22Rv1 (cell line): ENCODE measurements around the gene TLR10.
"Not testable (repeated sequence)": the region's sequence is repeated elsewhere in the genome, so short reads cannot be mapped to it uniquely, and the experiment has no call there.

ENCODE experiments used
- H3K27ac ChIP-seq: fragments of 450-650 bp; 2 replicates; pipeline ENCODE4 v1.5.1; 2017
- ZFX ChIP-seq: fragments of 450-650 bp; IDR thresholded peaks from 2 replicates; pipeline ENCODE4 v1.6.1; 2017; ENCODE audit warnings: antibody characterized with exemption, borderline replicate concordance
- TF ChIP-seq, protein P1 (sequence below): fragments of 450-650 bp; IDR thresholded peaks from 2 replicates; pipeline ENCODE4 v1.5.1; 2017; ENCODE audit warnings: mild to moderate bottlenecking

Gene TLR10

DNA sequence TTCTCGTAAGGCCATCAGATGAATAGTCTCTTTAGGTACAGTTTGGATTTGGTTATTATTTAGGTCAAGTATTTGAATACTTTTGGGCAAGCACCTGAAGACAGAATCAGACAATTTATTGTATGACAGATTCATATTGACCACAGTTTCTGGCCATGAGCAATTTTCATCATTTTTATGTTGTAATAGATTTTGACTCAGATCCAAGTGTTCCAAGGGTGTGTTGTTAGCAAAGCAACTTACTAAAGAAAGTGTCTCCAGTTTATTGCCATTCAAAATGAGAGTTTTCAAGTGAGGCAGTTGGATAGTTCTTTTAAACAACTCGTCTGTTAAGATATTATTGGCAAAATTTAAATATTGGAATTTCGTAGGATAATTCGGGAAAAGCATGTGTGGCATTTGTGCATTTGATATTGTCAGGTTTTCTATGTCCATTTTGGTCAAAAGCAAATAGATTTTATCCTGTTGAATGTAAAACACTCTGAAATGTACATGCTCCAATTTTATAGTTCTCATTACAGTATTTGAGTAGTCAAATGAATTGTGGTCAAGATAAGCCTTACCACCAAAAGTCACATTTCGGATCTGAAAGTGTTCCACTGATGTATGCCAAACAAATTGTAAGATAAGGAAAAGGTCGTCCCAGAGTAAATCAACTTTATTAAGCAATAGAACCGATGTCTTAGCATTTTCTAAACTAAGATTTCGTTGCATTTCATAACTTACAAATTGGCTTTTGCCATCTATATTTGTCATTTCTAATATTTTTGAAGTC lies 8.4 kb downstream of the TLR10 start:
- no peak for TF ChIP-seq ZFX
- TF ChIP-seq, protein P1, sequence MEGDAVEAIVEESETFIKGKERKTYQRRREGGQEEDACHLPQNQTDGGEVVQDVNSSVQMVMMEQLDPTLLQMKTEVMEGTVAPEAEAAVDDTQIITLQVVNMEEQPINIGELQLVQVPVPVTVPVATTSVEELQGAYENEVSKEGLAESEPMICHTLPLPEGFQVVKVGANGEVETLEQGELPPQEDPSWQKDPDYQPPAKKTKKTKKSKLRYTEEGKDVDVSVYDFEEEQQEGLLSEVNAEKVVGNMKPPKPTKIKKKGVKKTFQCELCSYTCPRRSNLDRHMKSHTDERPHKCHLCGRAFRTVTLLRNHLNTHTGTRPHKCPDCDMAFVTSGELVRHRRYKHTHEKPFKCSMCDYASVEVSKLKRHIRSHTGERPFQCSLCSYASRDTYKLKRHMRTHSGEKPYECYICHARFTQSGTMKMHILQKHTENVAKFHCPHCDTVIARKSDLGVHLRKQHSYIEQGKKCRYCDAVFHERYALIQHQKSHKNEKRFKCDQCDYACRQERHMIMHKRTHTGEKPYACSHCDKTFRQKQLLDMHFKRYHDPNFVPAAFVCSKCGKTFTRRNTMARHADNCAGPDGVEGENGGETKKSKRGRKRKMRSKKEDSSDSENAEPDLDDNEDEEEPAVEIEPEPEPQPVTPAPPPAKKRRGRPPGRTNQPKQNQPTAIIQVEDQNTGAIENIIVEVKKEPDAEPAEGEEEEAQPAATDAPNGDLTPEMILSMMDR = no peak

GRCh38 chr4:38770281-38770680 lies 12.5 kb downstream of the TLR10 start:
- H3K27ac ChIP-seq = not testable (repeated sequence)

More for the DNA sequence above, 8.4 kb downstream of the TLR10 start:
- H3K27ac ChIP-seq = no peak overlapping the region

- no peak overlapping the region for H3K27ac ChIP-seq
- TF ChIP-seq, protein P1 = no peak
- TF ChIP-seq ZFX = no peak
Observed at GRCh38 chr4:38769857-38770256, 12.9 kb downstream of the TLR10 start.

DNA sequence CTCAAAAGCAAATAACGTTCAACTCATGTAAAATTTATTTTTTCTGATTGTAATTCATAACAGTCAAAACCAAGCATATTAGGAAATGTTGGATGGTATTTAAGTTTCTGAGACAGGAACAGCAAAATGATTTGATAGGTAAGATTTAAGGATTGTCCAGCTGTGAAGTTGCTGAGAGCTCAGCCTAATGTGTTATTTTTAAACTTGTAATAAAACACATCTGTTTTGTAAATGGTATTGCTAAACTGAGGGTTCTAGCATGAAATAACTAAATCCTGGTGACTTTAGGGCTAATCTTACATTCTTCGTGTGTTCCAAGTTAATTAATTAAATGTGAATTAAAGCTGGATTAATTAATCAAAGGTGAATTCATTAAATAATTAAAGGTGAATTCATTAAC lies 13.3 kb downstream of the TLR10 start:
- no peak overlapping the region for H3K27ac ChIP-seq

GRCh38 chr4:38768968-38769394 lies 13.8 kb downstream of the TLR10 start:
- TF ChIP-seq, protein P1 = no peak
- no peak for TF ChIP-seq ZFX
- H3K27ac ChIP-seq = no peak overlapping the region

More for the DNA sequence above, 13.3 kb downstream of the TLR10 start:
- TF ChIP-seq, protein P1 = no peak
- TF ChIP-seq ZFX = no peak

- H3K27ac ChIP-seq = not testable (repeated sequence)
Observed at GRCh38 chr4:38766940-38767339, 15.8 kb downstream of the TLR10 start.

- H3K27ac ChIP-seq = no peak overlapping the region
Observed at GRCh38 chr4:38765382-38765781, 17.4 kb downstream of the TLR10 start.

DNA sequence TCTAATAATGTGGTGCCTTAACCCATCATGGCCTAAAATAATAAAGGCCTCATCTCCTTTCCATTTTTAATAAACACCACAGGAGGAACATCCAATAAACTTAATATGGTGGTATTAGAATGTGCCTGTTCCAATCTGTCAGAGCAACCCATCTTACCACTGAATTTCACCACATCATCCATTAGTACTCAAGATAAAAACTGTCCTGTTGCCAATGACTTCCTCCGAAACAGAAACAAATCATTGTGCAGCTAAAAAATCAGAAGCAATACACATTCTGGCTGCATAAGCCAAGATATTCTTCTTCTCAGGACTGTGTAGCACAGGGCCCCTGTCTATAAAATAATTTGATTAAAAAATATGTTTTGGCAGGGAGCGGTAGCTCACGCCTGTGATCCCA lies 18.5 kb downstream of the TLR10 start:
- no peak for TF ChIP-seq ZFX
- TF ChIP-seq, protein P1 = no peak
- no peak overlapping the region for H3K27ac ChIP-seq

More at GRCh38 chr4:38765382-38765781, 17.4 kb downstream of the TLR10 start:
- TF ChIP-seq, protein P1 = no peak
- TF ChIP-seq ZFX = no peak
